Tibial artery (tissue), 4 donors: Measurements from ENCODE around the gene LRBA.

Source experiments
- DNase-seq, 2 donors: peaks; one replicate each; pipeline ENCODE4 v3.0.0-alpha.2; 2019
- H3K27ac ChIP-seq, 2 donors: fragments of 200-600 bp; sonication (generic) in 1 of 2; 1 replicate in 1 of 2; 2 replicates in 1 of 2; pipeline ENCODE4 v1.5.1; 2018 to 2019; ENCODE audit warnings: mild to moderate bottlenecking in 1 of 2
- H3K27me3 ChIP-seq, 2 donors: fragments of 200-600 bp; sonication (generic) in 1 of 2; one replicate each; pipeline versions ENCODE4 v1.5.1 to v1.6.0; 2016 to 2019
- H3K36me3 ChIP-seq, 3 donors: fragments of 200-600 bp; sonication (generic) in 2 of 3; one replicate each; pipeline ENCODE4 v1.5.1; 2016 to 2019; ENCODE audit warnings: mild to moderate bottlenecking in 2 of 3
- H3K4me1 ChIP-seq, 4 donors: fragments of 200-600 bp; sonication (generic) in 2 of 4; 1 replicate in 3 of 4; 2 replicates in 1 of 4; pipeline ENCODE4 v1.5.1; 2016 to 2019
- H3K4me3 ChIP-seq, 2 donors: fragments of 200-600 bp; sonication (generic) in 1 of 2; 1 replicate in 1 of 2; 2 replicates in 1 of 2; pipeline ENCODE4 v1.5.1; 2018 to 2019; ENCODE audit warnings: mild to moderate bottlenecking in 2 of 2
- H3K9me3 ChIP-seq, 3 donors: fragments of 200-600 bp; sonication (generic) in 1 of 3; one replicate each; pipeline ENCODE4 v1.5.1; 2016 to 2019
- CTCF ChIP-seq, 2 experiments: fragments of 200-600 bp in 1 of 2; fragments of 450-650 bp in 1 of 2; IDR thresholded peaks; one replicate each; pipeline ENCODE4 v1.5.1; 2017 to 2019; ENCODE audit warnings: antibody characterized with exemption in 2 of 2, mild to moderate bottlenecking in 1 of 2, moderate library complexity in 1 of 2
- intact Hi-C: fragments of 100-400 bp; cut with DNase I; formaldehyde crosslinking; loops from one replicate; pipeline ENCODE4 v1.15.0; 2023; ENCODE audit warnings: low total_unique reads

Gene LRBA

GRCh38 chr4:150423074-150423473 lies 592.0 kb downstream of the LRBA start:
- peaks cover 0 to 8% (median 6%) of the 10 kb centered on the region in 3 donors for H3K36me3 ChIP-seq
- intact Hi-C loops, result no loop called here
- DNase-seq, result peak in 1 of 2 donors; percentile 63

DNA sequence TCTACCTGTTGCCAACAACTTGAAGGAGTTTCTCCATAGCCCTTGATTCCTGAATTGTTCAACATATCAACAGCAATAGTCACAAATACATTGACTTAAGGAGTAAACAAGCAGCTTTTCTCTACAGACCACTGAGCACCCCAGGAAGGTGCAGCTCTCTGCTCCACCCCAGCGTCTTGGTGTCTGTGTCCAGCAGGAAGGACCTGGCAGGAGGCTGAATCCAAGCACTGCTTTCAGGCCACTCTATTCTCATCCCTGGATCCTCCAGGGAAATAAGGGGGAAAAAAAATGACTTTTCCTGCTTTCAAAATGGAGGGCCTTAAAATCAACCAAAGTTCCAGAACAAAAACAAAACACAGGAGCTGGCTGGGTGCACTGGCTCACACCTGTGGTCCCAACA lies 593.5 kb downstream of the LRBA start:
- no peak for DNase-seq
- H3K36me3 ChIP-seq, result peaks cover 0 to 8% (median 6%) of the 10 kb centered on the region in 3 donors
- intact Hi-C loops, result no loop called here
- no peak overlapping the region for H3K27ac ChIP-seq
- no peaks in the 10 kb centered on the region for H3K27me3 ChIP-seq
- no peak overlapping the region for H3K4me3 ChIP-seq
- H3K4me1 ChIP-seq, result no peaks in the 10 kb centered on the region
- TF ChIP-seq CTCF (IDR thresholded peaks at IDR 0.05), result no peak
- H3K9me3 ChIP-seq, result no peaks in the 10 kb centered on the region

More at GRCh38 chr4:150423074-150423473, 592.0 kb downstream of the LRBA start:
- Histone ChIP-seq H3K4me1 (no peaks in the 10 kb centered on the region), H3K27ac (no peak overlapping the region), H3K9me3 (no peaks in the 10 kb centered on the region), H3K4me3 (no peak overlapping the region), H3K27me3 (no peaks in the 10 kb centered on the region)
- no peak for TF ChIP-seq CTCF (IDR thresholded peaks at IDR 0.05)

DNA sequence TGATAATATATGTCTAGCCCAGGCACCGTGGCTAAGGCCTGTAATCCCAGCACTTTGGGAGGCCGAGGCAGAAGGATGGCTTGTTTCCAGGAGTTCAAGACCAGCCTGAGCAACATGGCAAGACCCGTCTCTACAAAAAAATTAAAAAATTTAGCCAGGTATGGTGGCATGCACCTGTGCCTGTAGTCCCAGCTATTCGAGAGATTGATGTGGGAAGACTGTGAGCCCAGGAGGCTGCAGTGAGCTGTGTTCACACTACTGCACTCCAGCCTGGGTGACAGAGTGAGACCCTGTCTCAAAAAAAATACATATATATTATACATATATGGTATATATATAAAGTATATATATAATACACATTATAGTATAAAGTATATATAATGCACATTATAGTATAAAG lies 595.1 kb downstream of the LRBA start:
- no peaks in the 10 kb centered on the region for H3K4me1 ChIP-seq
- peaks cover 0 to 8% (median 6%) of the 10 kb centered on the region in 3 donors for H3K36me3 ChIP-seq
- intact Hi-C loops, result no loop called here
- no peak overlapping the region for H3K27ac ChIP-seq
- DNase-seq, result no peak
- H3K27me3 ChIP-seq, result no peaks in the 10 kb centered on the region
- TF ChIP-seq CTCF (IDR thresholded peaks at IDR 0.05), result no peak
- H3K4me3 ChIP-seq, result no peak overlapping the region
- H3K9me3 ChIP-seq, result no peaks in the 10 kb centered on the region

- TF ChIP-seq CTCF (IDR thresholded peaks at IDR 0.05), result no peak
- Histone ChIP-seq H3K27me3 (no peaks in the 10 kb centered on the region), H3K4me3 (no peak overlapping the region), H3K27ac (no peak overlapping the region), H3K9me3 (no peaks in the 10 kb centered on the region), H3K4me1 (no peaks in the 10 kb centered on the region), H3K36me3 (peaks cover 0 to 8% (median 6%) of the 10 kb centered on the region in 3 donors)
- DNase-seq, result no peak
- intact Hi-C loops, result no loop called here
Observed at GRCh38 chr4:150418757-150419410, 596.2 kb downstream of the LRBA start.

- no peak for DNase-seq
- Histone ChIP-seq H3K4me3 (no peak overlapping the region), H3K9me3 (no peaks in the 10 kb centered on the region), H3K27ac (no peak overlapping the region), H3K36me3 (no peaks in the 10 kb centered on the region), H3K4me1 (no peaks in the 10 kb centered on the region), H3K27me3 (no peaks in the 10 kb centered on the region)
- no peak for TF ChIP-seq CTCF (IDR thresholded peaks at IDR 0.05)
- intact Hi-C loops, result no loop called here
Observed at GRCh38 chr4:150415213-150415612, 599.9 kb downstream of the LRBA start.

GRCh38 chr4:150411520-150411919 lies 603.6 kb downstream of the LRBA start:
- no peaks in the 10 kb centered on the region for H3K9me3 ChIP-seq
- TF ChIP-seq CTCF (IDR thresholded peaks at IDR 0.05), result no peak
- no peaks in the 10 kb centered on the region for H3K36me3 ChIP-seq
- H3K4me1 ChIP-seq, result no peaks in the 10 kb centered on the region
- no peak for DNase-seq
- H3K27me3 ChIP-seq, result no peaks in the 10 kb centered on the region
- H3K4me3 ChIP-seq, result no peak overlapping the region
- intact Hi-C loops, result no loop called here
- H3K27ac ChIP-seq, result no peak overlapping the region
